SJCRH30 (cell line): ENCODE data around the gene TMPRSS9. TPM values are rescaled to one million over a fixed set of nuclear protein-coding genes. Genes with fewer than 3 reads are reported as not detected.

Experiments
- DNase-seq, 2 experiments: peaks; one replicate each; pipeline ENCODE4 v3.0.0-alpha.2; 2015 to 2020
- H3K27ac ChIP-seq: fragments of 250-450 bp; sonication (Bioruptor Pico); 2 replicates; pipeline ENCODE4 v1.5.1; 2020; ENCODE audit warnings: mild to moderate bottlenecking, moderate library complexity
- H3K27me3 ChIP-seq: fragments of 250-450 bp; sonication (Bioruptor Pico); 2 replicates; pipeline ENCODE4 v1.5.1; 2020; ENCODE audit warnings: mild to moderate bottlenecking, moderate library complexity
- H3K36me3 ChIP-seq: fragments of 250-450 bp; sonication (Bioruptor Pico); 2 replicates; pipeline ENCODE4 v1.5.1; 2020; ENCODE audit warnings: mild to moderate bottlenecking, moderate library complexity
- H3K4me1 ChIP-seq: fragments of 250-450 bp; sonication (Bioruptor Pico); 2 replicates; pipeline ENCODE4 v1.5.1; 2020; ENCODE audit warnings: mild to moderate bottlenecking, moderate library complexity
- H3K4me3 ChIP-seq: fragments of 250-450 bp; sonication (Bioruptor Pico); 2 replicates; pipeline ENCODE4 v1.5.1; 2020; ENCODE audit warnings: mild to moderate bottlenecking, moderate library complexity
- H3K9me3 ChIP-seq: fragments of 250-450 bp; sonication (Bioruptor Pico); replicated peaks from 2 replicates; pipeline ENCODE4 v1.5.1; 2020; ENCODE audit warnings: mild to moderate bottlenecking, moderate library complexity
- total RNA-seq: library from RNA; depleted of rRNA; stranded (reverse); fragments of >200 nt; shearing (Covaris generic); gene quantifications from 2 replicates; pipeline ENCODE4 v1.2.3, GENCODE V29; 2014

The TMPRSS9 gene
- total RNA-seq, 1 experiment from 2014 or later = 0.04 TPM

DNA sequence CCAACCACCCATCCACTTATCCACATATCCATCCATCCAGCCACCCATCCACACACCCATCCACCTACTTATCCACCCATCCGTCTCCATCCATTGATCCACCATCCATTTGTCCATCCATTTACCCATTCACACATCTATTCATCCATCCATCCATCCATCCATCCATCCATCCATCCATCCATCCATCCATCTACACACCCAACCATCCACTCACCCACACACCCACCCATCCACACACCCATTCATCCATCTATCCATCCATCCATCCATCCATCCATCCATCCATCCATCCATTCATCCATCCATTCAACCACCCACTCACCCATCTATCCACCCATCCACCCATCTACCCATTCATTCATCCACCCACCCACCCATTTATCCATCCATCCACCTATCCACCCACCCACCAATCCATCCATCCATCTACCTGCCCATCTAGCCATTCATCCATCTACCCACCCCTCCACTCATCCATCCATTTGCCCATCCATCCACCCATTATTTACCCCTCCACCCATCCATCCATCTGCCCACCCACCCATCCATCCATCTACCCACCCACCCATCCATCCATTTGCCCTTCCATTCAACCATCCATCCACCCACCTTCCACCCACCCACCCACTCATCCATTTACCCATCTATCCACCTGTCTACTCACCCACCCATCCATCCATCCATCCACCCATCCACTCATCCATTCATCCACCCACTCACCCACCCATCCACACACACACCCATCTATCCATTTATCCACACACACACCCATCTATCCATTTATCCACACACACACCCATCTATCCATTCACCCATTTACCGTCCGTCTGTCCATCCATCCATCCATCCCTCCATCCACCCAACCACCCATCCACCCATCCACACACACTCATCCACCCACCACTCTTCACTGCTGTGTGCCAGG, 2.5 kb upstream of the TMPRSS9 start:
- Histone ChIP-seq H3K9me3 (no peaks in the 10 kb centered on the region), H3K4me3 (no peak overlapping the region), H3K4me1 (peaks cover 7% of the 10 kb centered on the region), H3K27ac (no peak overlapping the region), H3K27me3 (peaks cover 3% of the 10 kb centered on the region; the same call in 1 of the 2 replicates), H3K36me3 (no peaks in the 10 kb centered on the region)
- no peak for DNase-seq

GRCh38 chr19:2358548-2359173, 1.4 kb upstream of the TMPRSS9 start:
- H3K4me1 ChIP-seq = peaks cover 7% of the 10 kb centered on the region
- no peaks in the 10 kb centered on the region for H3K36me3 ChIP-seq
- no peak overlapping the region for H3K4me3 ChIP-seq
- H3K27ac ChIP-seq = no peak overlapping the region
- H3K27me3 ChIP-seq = peaks cover 12% of the 10 kb centered on the region; the same call in 1 of the 2 replicates
- no peaks in the 10 kb centered on the region for H3K9me3 ChIP-seq
- no peak for DNase-seq

DNA sequence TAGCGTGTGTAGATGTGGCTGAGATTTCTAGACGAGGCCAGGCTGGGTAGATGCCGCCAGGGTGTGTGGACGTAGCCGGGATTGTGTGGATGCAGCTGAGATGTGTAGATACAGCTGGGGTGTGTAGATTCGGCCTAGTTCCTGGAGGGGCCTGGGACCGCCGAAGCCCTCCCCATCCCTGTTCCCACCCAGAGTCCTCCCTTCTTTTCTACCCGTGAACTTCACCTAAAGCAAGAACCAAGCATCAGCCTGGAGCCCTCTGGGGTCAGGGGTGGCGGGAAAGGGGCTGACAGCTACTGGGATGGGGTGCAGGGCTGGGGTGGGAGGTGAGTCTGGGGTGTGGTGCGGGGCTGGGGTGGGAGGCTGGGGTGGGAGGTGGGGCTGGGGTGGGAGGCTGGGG, 768 bp downstream of the TMPRSS9 start:
- Histone ChIP-seq H3K27ac (no peak overlapping the region), H3K4me3 (no peak overlapping the region), H3K4me1 (peaks cover 6% of the 10 kb centered on the region), H3K9me3 (no peaks in the 10 kb centered on the region), H3K27me3 (peaks cover 12% of the 10 kb centered on the region), H3K36me3 (no peaks in the 10 kb centered on the region)
- DNase-seq = no peak

DNA sequence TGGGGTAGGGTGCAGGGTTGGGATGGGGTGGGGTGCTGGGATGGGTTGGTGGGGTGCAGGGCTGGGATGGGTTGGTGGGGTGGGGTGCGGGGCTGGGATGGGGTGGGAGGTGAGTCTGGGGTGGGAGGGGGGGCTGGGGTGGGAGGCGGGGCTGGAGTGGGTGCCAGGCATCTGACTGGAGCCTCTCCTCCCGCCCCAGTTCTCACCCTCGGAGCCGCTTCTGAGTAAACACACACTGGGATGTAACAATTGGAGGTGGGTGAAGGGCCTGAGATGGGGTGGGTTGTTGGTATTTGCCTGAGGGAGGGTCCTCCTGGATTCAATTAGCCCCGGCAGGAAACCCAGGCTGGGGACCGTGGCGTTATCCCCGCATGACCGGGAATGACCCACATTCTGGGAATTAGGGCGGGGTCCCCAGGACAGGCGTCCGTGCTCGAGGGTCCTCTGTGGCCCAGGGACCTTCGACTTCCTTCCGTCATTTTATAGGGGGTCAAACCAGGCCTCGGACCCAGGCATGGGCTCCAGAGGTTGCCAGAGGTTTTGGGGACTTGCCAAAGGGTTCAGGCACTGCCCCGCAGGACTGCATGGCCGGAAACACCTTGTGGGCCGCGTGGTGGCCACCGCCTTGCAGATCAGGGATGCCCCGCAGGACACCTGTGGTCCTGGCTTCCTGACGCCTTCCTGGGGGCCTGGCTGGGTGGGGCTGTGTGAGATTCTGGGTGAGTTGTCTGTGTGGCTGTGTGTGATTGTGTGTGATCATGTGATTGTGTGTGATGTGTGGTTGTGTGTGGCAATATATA, 1.4 kb downstream of the TMPRSS9 start:
- DNase-seq = no peak
- H3K4me1 ChIP-seq = no peaks in the 10 kb centered on the region; the same call in 1 of the 2 replicates
- peaks cover 12% of the 10 kb centered on the region for H3K27me3 ChIP-seq
- H3K4me3 ChIP-seq = no peak overlapping the region
- no peaks in the 10 kb centered on the region for H3K36me3 ChIP-seq
- no peaks in the 10 kb centered on the region for H3K9me3 ChIP-seq
- H3K27ac ChIP-seq = no peak overlapping the region

DNA sequence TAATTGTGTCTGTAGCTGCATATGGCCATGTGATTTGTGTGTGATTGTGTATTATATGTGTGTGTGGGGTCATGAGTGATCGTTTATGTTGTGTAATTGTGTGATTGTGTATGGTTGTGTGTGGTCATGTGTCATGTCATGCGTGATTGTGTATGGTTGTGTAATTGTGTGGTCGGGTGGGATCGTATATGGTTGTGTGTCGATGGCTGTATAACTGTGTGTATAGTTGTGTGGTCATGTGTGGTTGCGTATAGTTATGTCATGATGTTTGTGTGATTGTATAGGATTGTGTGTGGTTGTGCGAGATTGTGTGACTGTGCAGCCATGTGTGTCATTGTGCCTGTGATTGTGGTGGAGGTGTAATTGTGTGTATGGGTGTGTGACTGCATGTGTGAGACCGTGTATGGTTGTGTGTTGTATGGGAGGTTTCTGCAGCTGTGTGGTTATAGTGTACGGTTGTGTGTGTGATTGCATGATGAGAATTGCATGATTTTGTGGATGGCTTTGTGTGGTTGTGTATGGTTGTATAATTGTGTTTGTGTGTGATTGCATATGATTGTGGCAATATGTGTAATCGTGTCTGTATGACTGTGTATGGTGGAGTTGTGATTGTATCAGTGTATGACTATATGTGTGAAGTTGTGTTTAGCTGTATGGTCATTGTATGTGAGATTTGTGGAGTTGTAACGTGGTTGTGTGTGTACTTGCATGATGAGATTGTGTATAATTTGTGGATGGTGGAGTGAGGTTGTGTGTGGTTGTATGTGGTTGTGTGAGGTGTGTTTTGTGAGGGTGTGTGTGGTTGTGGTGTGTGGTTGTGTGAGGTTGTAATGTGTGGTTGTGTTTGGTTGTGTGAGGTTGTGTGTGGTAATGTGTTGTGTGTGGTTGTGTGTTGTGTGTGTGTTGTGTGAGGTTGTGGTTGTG, 2.2 kb downstream of the TMPRSS9 start:
- H3K4me3 ChIP-seq = no peak overlapping the region
- DNase-seq = no peak
- H3K4me1 ChIP-seq = no peaks in the 10 kb centered on the region
- H3K27me3 ChIP-seq = peaks cover 12% of the 10 kb centered on the region
- no peak overlapping the region for H3K27ac ChIP-seq
- H3K36me3 ChIP-seq = no peaks in the 10 kb centered on the region
- H3K9me3 ChIP-seq = no peaks in the 10 kb centered on the region

DNA sequence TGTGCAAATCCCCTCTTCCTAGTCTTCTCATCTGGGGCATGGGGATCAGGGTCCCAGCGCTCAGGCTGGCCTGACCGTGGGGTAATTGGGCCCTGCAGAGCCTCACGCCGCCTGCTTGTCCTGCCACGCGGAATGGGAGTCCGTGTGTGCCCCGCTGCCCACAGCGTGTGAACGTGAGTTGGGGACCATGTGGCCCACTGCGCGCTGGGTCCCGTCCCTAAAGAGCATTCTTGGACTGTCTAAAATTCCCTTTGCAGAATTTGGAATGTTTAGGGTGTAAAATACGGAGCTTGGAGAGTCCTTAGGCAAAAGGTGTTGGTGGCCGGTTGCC, 2.9 kb downstream of the TMPRSS9 start:
- H3K9me3 ChIP-seq = no peaks in the 10 kb centered on the region
- H3K36me3 ChIP-seq = no peaks in the 10 kb centered on the region
- DNase-seq = no peak
- no peaks in the 10 kb centered on the region for H3K4me1 ChIP-seq
- no peak overlapping the region for H3K27ac ChIP-seq
- no peak overlapping the region for H3K4me3 ChIP-seq
- H3K27me3 ChIP-seq = peaks cover 12% of the 10 kb centered on the region

DNA sequence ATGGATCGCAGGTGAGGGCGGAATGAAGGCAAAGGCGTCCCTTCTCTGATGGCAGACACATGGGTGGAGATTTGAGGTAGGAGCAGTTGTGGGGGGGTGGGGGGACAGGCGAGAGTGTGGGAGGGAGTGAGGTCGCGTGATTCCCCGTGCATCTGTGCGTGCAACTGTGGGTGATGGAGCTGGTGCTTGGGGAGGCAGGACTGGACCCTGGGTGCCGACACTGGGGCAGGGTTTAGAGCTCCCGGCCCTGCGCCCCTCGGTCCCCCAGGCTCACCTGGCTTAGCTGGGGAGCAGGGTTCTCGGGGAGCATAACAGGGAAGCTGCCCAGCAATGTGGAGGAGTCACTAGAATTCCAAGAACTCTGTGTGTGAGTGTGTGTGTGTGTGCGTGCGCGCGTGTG, 3.4 kb downstream of the TMPRSS9 start:
- no peak overlapping the region for H3K27ac ChIP-seq
- no peaks in the 10 kb centered on the region for H3K4me1 ChIP-seq
- peaks cover 12% of the 10 kb centered on the region for H3K27me3 ChIP-seq
- no peaks in the 10 kb centered on the region for H3K9me3 ChIP-seq
- H3K36me3 ChIP-seq = no peaks in the 10 kb centered on the region
- H3K4me3 ChIP-seq = no peak overlapping the region
- DNase-seq = no peak

DNA sequence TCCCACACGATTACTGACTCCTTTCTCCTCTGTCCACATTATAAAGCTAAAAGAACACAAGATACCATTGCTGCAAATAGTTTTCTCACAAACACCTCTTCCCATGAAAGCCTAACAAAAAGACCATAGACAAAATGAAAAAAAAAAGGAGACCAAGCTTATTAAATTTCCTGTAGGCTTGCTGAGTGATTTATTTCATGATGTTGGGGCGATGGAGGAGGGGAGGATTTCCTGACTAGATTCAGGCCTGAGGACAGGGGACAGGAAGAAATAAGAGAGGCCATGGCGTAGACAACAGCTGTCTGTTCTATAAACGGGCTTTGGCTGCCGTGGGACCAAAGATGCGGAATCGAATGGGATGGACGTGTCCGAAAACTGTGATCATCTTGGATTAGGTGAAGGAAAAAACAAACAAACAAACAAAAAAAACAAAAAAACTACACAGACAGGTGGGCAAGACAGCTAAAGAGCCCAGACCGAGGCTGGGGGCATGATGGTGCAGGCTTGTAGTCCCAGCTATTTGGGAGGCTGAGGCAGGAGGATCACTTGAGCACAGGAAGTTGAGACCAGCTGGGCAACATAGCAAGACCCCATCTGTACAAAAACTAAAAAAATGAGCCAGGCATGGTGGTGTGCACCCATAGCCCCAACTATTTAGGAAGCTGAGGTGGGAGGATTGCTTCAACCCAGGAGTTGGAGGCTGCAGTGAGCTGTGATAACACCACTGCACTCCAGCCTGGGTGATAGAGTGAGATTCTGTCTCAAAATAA, 5.3 kb downstream of the TMPRSS9 start:
- DNase-seq = peak; percentile 36 to 70
- Histone ChIP-seq H3K27ac (no peak overlapping the region), H3K4me3 (peak overlapping the region; percentile 9; the same call in 1 of the 2 replicates), H3K27me3 (peaks cover 12% of the 10 kb centered on the region), H3K4me1 (no peaks in the 10 kb centered on the region), H3K9me3 (no peaks in the 10 kb centered on the region), H3K36me3 (no peaks in the 10 kb centered on the region)

DNA sequence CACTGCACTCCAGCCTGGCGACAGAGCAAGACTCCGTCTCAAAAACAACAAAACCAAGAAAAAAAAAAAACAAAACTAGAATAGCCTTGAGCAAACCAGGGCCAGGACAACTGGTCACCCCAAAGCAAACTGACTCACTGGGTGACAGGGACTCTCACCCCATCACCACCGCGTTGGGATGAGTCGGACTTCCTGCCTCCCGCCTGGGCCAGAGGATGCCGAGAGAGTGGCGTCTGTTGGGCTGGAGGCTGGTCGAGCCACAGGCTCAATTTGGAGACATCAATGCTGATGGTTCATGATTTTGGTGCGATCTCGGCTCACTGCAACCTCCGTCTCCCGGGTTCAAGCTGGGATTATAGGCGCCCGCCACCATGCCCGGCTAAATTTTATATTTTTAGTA, 11.6 kb downstream of the TMPRSS9 start:
- Histone ChIP-seq H3K4me1 (no peaks in the 10 kb centered on the region), H3K4me3 (no peak overlapping the region), H3K36me3 (no peaks in the 10 kb centered on the region), H3K9me3 (no peaks in the 10 kb centered on the region), H3K27ac (no peak overlapping the region), H3K27me3 (peaks cover 5% of the 10 kb centered on the region; the same call in 1 of the 2 replicates)
- no peak for DNase-seq

DNA sequence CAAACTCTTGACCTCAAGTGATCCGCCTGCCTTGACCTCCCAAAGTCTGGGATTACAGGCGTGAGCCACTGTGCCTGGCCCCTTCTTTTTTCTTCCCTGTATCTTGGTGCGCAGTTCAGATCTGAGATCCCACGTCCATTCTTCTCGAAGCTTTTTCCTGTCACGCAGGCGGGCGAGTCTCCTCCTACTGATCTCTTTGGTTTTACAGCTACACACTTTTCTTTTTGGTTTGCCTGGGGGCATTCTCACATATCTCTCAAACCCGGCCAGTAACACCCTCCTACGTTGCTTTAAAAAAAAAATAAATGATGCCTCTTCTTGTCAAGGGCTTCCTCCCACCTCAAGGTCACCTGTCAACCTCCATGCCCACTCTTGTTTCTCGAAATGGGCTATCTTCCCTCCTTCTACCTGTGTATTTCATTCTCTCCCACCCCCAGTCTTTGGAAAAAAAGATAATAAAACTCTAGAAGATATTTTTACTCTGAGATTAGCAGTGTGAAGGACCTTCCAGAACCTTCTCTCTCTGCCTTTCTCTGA, 12.1 kb downstream of the TMPRSS9 start:
- Histone ChIP-seq H3K9me3 (no peaks in the 10 kb centered on the region), H3K4me3 (no peak overlapping the region), H3K4me1 (no peaks in the 10 kb centered on the region), H3K27me3 (peaks cover 7% of the 10 kb centered on the region; the same call in 1 of the 2 replicates), H3K27ac (no peak overlapping the region), H3K36me3 (no peaks in the 10 kb centered on the region)
- no peak for DNase-seq

GRCh38 chr19:2374808-2375207, 14.7 kb downstream of the TMPRSS9 start:
- H3K4me3 ChIP-seq = no peak overlapping the region
- no peaks in the 10 kb centered on the region for H3K36me3 ChIP-seq
- H3K9me3 ChIP-seq = no peaks in the 10 kb centered on the region; the same call in 1 of the 2 replicates
- no peaks in the 10 kb centered on the region for H3K4me1 ChIP-seq
- DNase-seq = no peak
- peaks cover 7% of the 10 kb centered on the region; the same call in 1 of the 2 replicates for H3K27me3 ChIP-seq
- H3K27ac ChIP-seq = no peak overlapping the region

- Histone ChIP-seq H3K27me3 (peaks cover 7% of the 10 kb centered on the region; the same call in 1 of the 2 replicates), H3K27ac (no peak overlapping the region), H3K36me3 (no peaks in the 10 kb centered on the region), H3K4me1 (no peaks in the 10 kb centered on the region), H3K9me3 (no peaks in the 10 kb centered on the region; the same call in 1 of the 2 replicates), H3K4me3 (no peak overlapping the region)
- DNase-seq = no peak
Measured at GRCh38 chr19:2375353-2376121, 15.5 kb downstream of the TMPRSS9 start.
